GM18873 (cell line): ENCODE measurements around the gene DNAJC25.
"Not testable (repeated sequence)": the region's sequence is repeated elsewhere in the genome, so short reads cannot be mapped to it uniquely, and the experiment has no call there.

ENCODE experiments used
- ATAC-seq: cut with Tn5 transposase; IDR thresholded peaks from one replicate; pipeline ENCODE4 v1.9.1; 2021; ENCODE audit warnings: mild to moderate bottlenecking, moderate library complexity, moderate number of reproducible peaks; ENCODE audit not compliant: unreplicated experiment, low FRiP score

Gene DNAJC25

GRCh38 chr9:111631214-111631971 is at the start of gene DNAJC25:
Gene DNAJC25 (plus strand): TSS chr9:111631334. CDS start chr9:111631408, 74 bp downstream.
- peak; percentile 96 for ATAC-seq

- ATAC-seq = no peak
These were observed 48.2 kb upstream of the DNAJC25 start for GRCh38 chr9:111582888-111583287.

GRCh38 chr9:111586378-111586777 is 44.8 kb upstream of the DNAJC25 start:
- ATAC-seq = no peak

- ATAC-seq = no peak
These were observed 42.3 kb upstream of the DNAJC25 start for GRCh38 chr9:111588846-111589245.

- no peak for ATAC-seq
These were observed 33.0 kb upstream of the DNAJC25 start for GRCh38 chr9:111597852-111598732.

- ATAC-seq = no peak
These were observed 32.4 kb upstream of the DNAJC25 start for GRCh38 chr9:111598733-111599091.

GRCh38 chr9:111599092-111599954 is 31.8 kb upstream of the DNAJC25 start, which contains the start of gene PTGR1:
Gene PTGR1 (minus strand): TSS chr9:111599647. CDS start chr9:111597422, 2,225 bp downstream.
- no peak for ATAC-seq

- ATAC-seq = no peak
These were observed 31.2 kb upstream of the DNAJC25 start for GRCh38 chr9:111599955-111600343.

GRCh38 chr9:111601237-111602018 is 29.7 kb upstream of the DNAJC25 start:
- no peak for ATAC-seq

- ATAC-seq = no peak
These were observed 28.1 kb upstream of the DNAJC25 start for GRCh38 chr9:111603041-111603440.

- no peak for ATAC-seq
These were observed 27.0 kb upstream of the DNAJC25 start for GRCh38 chr9:111604054-111604615.

- no peak for ATAC-seq
These were observed 26.0 kb upstream of the DNAJC25 start for GRCh38 chr9:111605041-111605559.

- ATAC-seq = no peak
These were observed 21.0 kb upstream of the DNAJC25 start for GRCh38 chr9:111610149-111610548.

- no peak for ATAC-seq
These were observed 20.3 kb upstream of the DNAJC25 start for GRCh38 chr9:111610845-111611244.

GRCh38 chr9:111613436-111614040 is 17.6 kb upstream of the DNAJC25 start:
- ATAC-seq = no peak

GRCh38 chr9:111615928-111616327 is 15.2 kb upstream of the DNAJC25 start:
- ATAC-seq = no peak

- not testable (repeated sequence) for ATAC-seq
These were observed 13.8 kb upstream of the DNAJC25 start for GRCh38 chr9:111617349-111617748.

GRCh38 chr9:111621895-111622480 is 9.1 kb upstream of the DNAJC25 start:
- no peak for ATAC-seq
